ENCODE results near the gene SMPD3. TPM values are rescaled to one million over a fixed set of nuclear protein-coding genes. Genes with fewer than 3 reads are reported as not detected.
A peak's percentile ranks its signal among the peaks of the same experiment; 100 is the strongest.

The SMPD3 gene
- total RNA-seq, 2 donors from 2014 or later, result 0.19 TPM; not detected in 1

- Mint-ChIP-seq H3K27ac (no peak overlapping the region), H3K4me1 (ENCODE audit: low read depth) (peaks cover 23% of the 10 kb centered on the region), H3K36me3 (ENCODE audit: insufficient read depth in 2 of 2) (no peaks in the 10 kb centered on the region), H3K4me3 (no peak overlapping the region), H3K9me3 (no peaks in the 10 kb centered on the region), H3K27me3 (ENCODE audit: low read depth) (peaks cover 8% of the 10 kb centered on the region)
- ATAC-seq (replicated peaks in 1 of 2) (no peak), DNase-seq (no peak)
Measured at GRCh38 chr16:68402748-68403040, 45.6 kb downstream of the SMPD3 start.

GRCh38 chr16:68401871-68402747 lies 46.2 kb downstream of the SMPD3 start:
- Mint-ChIP-seq H3K27me3 (ENCODE audit: low read depth) (peaks cover 8% of the 10 kb centered on the region), H3K4me1 (ENCODE audit: low read depth) (peaks cover 23% of the 10 kb centered on the region), H3K4me3 (no peak overlapping the region), H3K27ac (no peak overlapping the region), H3K9me3 (no peaks in the 10 kb centered on the region), H3K36me3 (ENCODE audit: insufficient read depth in 2 of 2) (no peaks in the 10 kb centered on the region)
- ATAC-seq (replicated peaks in 1 of 2) (peak; percentile 77 to 79), DNase-seq (peak; percentile 41 to 56)

GRCh38 chr16:68400924-68401460 lies 47.3 kb downstream of the SMPD3 start:
- ATAC-seq (replicated peaks in 1 of 2) (peak; percentile 36 to 52), DNase-seq (peak in 1 of 2 donors; percentile 19)
- Mint-ChIP-seq H3K36me3 (ENCODE audit: insufficient read depth in 2 of 2) (no peaks in the 10 kb centered on the region), H3K27ac (no peak overlapping the region), H3K9me3 (no peaks in the 10 kb centered on the region), H3K4me1 (ENCODE audit: low read depth) (peaks cover 28% of the 10 kb centered on the region), H3K27me3 (ENCODE audit: low read depth) (no peaks in the 10 kb centered on the region), H3K4me3 (no peak overlapping the region)

DNA sequence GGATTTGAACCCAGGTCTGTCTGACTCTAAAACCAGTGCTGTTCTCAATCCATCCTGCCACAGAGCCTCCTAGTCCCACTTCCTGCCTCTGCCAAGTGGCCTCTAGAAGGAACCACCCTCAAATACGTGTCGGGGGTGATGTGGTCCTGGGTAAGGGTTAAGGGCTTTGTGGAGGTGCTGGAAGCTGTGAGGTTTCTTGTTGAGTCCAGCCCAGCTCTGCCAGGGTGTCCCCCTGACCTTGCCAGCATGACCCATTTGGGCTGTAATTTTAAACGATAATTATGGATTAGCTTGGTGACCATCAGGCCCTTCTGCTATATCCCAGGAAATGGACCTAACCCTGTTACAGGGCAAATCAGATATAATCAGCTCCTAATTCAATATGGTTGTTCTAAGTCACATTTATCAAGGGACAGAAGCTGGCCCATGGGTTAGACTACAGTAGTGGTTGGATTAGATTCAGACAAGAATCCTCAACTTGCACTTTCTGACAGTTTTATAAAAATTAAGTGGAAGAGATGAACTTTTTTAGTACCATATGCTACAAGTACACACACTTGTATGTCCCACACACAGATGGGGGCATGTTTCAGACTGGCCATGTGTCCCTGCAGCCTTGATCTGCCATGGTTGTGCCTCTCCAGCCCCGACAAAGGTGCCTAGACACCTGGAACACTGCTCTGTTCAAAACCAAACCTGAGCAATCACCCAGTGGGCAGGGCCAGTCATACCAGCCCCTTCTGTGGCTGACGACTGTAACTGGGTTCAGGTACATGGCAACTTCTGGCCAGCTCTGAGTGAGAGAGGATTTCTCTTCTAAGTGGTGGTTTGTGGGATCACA lies 48.0 kb downstream of the SMPD3 start:
- Mint-ChIP-seq H3K4me1 (ENCODE audit: low read depth) (peaks cover 28% of the 10 kb centered on the region), H3K9me3 (no peaks in the 10 kb centered on the region), H3K36me3 (ENCODE audit: insufficient read depth in 2 of 2) (no peaks in the 10 kb centered on the region), H3K4me3 (no peak overlapping the region), H3K27me3 (ENCODE audit: low read depth) (no peaks in the 10 kb centered on the region), H3K27ac (no peak overlapping the region)
- DNase-seq (peak; percentile 63 to 66), ATAC-seq (replicated peaks in 1 of 2) (peak; percentile 91)

DNA sequence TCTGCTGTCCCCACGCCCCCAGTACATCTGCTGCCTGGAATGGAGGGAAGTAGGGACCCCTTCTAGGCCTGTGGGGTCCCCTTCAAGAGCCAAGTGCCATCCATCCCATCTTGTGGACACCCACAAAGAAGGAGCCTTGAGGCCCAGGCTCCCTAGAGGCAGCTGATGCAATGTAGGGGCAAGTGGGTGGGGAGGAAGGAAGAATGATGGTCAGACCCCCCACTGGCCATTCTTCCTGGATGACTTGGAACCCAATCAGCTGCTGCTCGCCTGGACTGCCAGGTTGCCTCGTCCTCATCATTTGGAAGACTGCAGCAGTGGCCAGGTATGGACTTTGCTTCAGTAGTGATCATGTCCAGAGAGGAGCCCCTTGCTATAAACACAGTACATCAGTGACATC lies 48.9 kb downstream of the SMPD3 start:
- no peaks in the 10 kb centered on the region for H3K27me3 Mint-ChIP-seq (ENCODE audit: low read depth)
- DNase-seq (no peak), ATAC-seq (replicated peaks in 1 of 2) (no peak)
- H3K36me3 Mint-ChIP-seq (ENCODE audit: insufficient read depth in 2 of 2), result no peaks in the 10 kb centered on the region
- no peaks in the 10 kb centered on the region for H3K9me3 Mint-ChIP-seq
- no peak overlapping the region for H3K27ac Mint-ChIP-seq
- H3K4me1 Mint-ChIP-seq (ENCODE audit: low read depth), result peaks cover 28% of the 10 kb centered on the region
- H3K4me3 Mint-ChIP-seq, result no peak overlapping the region

DNA sequence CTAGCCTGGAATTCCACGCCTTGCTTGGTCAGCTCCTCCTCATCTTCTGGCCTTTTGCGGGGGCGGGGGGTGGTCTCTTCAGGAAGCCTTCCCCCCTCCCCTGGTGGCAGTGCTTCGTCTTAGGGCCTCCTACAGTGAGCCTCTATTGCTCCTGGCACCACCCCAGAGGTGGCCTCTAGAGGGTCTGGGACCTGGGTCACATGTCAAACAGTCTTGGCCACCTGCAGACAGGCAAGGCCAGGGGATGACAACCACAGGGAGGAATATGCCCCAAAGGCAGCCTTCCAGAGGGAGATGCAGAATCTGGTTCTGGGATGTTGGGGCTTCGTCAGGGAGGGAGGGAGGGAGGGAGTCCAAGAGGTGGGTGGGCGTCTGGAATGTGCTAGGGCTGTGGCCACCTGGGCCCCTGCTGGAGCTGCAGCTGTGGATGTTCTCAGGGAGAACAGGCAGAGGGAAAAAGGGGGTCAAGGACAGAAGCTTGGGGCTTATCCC lies 50.6 kb downstream of the SMPD3 start:
- H3K36me3 Mint-ChIP-seq (ENCODE audit: insufficient read depth in 2 of 2), result no peaks in the 10 kb centered on the region
- DNase-seq, result no peak
- H3K4me1 Mint-ChIP-seq (ENCODE audit: low read depth), result peaks cover 28% of the 10 kb centered on the region
- no peaks in the 10 kb centered on the region for H3K27me3 Mint-ChIP-seq (ENCODE audit: low read depth)
- H3K4me3 Mint-ChIP-seq, result no peak overlapping the region
- no peak for ATAC-seq (replicated peaks in 1 of 2)
- H3K27ac Mint-ChIP-seq, result no peak overlapping the region
- H3K9me3 Mint-ChIP-seq, result no peaks in the 10 kb centered on the region

DNA sequence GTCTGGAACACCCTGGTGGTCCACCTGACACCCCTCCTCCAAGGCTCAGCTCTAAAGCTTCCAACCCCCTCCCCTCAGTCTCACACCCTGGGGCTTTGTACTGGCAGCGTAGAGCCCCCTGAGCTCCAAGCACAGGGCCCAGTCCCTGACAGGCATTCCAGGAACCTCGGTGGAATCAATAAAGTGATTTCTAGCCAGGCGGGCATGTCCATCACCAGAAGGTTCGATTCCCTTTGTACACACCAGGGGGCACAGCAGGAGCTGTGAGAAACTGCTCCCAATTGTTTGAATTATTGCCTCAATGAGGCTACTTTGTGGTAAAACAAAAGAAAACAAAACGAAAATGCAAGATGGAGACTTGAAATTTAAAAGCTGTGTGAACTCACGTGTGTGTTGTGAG lies 51.8 kb downstream of the SMPD3 start:
- Mint-ChIP-seq H3K4me3 (no peak overlapping the region), H3K9me3 (no peaks in the 10 kb centered on the region), H3K36me3 (ENCODE audit: insufficient read depth in 2 of 2) (no peaks in the 10 kb centered on the region), H3K27ac (no peak overlapping the region), H3K4me1 (ENCODE audit: low read depth) (peaks cover 17% of the 10 kb centered on the region), H3K27me3 (ENCODE audit: low read depth) (no peaks in the 10 kb centered on the region)
- DNase-seq, result peak; percentile 41 to 51
- no peak for ATAC-seq (replicated peaks in 1 of 2)

GRCh38 chr16:68395815-68396214 lies 52.5 kb downstream of the SMPD3 start:
- Mint-ChIP-seq H3K4me3 (no peak overlapping the region), H3K27ac (no peak overlapping the region), H3K36me3 (ENCODE audit: insufficient read depth in 2 of 2) (no peaks in the 10 kb centered on the region), H3K4me1 (ENCODE audit: low read depth) (peaks cover 10% of the 10 kb centered on the region), H3K27me3 (ENCODE audit: low read depth) (peaks cover 5% of the 10 kb centered on the region), H3K9me3 (no peaks in the 10 kb centered on the region)
- ATAC-seq (replicated peaks in 1 of 2) (no peak), DNase-seq (no peak)

DNA sequence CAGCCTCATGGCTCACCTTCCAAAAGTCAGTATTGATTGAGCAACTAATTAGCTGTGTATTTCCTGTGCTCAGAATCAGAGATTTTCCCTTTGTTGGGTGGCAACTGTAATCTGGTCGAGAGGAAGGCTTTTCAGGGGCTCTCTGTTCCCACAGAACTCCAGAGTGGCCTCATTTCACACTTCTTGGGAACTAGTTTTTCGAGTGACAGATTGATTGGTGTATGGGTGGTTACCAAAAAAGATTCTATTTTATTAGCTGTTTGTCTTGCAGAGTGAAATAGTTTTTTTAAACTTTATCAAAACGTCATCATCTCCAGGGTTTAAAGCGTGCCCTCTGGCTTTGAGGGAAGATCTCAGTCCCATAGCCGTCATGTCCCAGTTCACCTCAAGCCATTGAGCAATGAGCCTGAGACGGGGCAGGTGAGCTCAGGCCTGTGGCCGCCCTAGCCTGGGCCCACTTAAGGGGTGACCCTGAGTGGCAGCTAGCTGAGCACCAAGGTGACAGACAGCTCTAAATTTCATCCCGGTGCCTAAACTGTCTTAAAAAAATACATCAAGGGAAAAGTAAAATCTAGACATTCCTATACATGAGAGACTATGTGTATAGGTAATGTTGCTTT lies 53.0 kb downstream of the SMPD3 start:
- H3K27ac Mint-ChIP-seq, result no peak overlapping the region
- H3K4me3 Mint-ChIP-seq, result no peak overlapping the region
- DNase-seq (no peak), ATAC-seq (replicated peaks in 1 of 2) (no peak)
- peaks cover 5% of the 10 kb centered on the region for H3K27me3 Mint-ChIP-seq (ENCODE audit: low read depth)
- H3K9me3 Mint-ChIP-seq, result no peaks in the 10 kb centered on the region
- no peaks in the 10 kb centered on the region for H3K36me3 Mint-ChIP-seq (ENCODE audit: insufficient read depth in 2 of 2)
- H3K4me1 Mint-ChIP-seq (ENCODE audit: low read depth), result peaks cover 5% of the 10 kb centered on the region

DNA sequence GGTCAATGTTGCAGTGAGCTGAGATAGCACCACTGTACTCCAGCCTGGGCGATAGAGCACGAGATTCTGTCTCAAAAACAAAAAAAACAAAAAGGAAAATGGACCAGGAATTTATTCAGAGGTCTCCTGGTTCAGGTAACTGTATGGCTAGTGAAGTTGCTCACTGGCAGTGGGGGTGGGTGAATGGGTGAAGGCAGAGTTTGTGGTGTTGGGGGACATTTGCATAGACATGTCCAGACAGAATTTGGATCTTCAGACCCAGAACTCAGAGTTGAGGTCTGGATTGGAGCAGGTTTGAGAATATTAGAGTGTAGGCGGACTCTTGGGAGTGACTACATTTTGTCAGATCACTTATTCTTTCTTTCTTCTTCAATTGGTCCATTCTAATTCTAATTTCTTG lies 55.0 kb downstream of the SMPD3 start:
- Mint-ChIP-seq H3K4me1 (ENCODE audit: low read depth) (peaks cover 4% of the 10 kb centered on the region), H3K4me3 (no peak overlapping the region), H3K36me3 (ENCODE audit: insufficient read depth in 2 of 2) (no peaks in the 10 kb centered on the region), H3K9me3 (no peaks in the 10 kb centered on the region), H3K27ac (no peak overlapping the region), H3K27me3 (ENCODE audit: low read depth) (peaks cover 5% of the 10 kb centered on the region)
- DNase-seq, result no peak
- no peak for ATAC-seq (replicated peaks in 1 of 2)

DNA sequence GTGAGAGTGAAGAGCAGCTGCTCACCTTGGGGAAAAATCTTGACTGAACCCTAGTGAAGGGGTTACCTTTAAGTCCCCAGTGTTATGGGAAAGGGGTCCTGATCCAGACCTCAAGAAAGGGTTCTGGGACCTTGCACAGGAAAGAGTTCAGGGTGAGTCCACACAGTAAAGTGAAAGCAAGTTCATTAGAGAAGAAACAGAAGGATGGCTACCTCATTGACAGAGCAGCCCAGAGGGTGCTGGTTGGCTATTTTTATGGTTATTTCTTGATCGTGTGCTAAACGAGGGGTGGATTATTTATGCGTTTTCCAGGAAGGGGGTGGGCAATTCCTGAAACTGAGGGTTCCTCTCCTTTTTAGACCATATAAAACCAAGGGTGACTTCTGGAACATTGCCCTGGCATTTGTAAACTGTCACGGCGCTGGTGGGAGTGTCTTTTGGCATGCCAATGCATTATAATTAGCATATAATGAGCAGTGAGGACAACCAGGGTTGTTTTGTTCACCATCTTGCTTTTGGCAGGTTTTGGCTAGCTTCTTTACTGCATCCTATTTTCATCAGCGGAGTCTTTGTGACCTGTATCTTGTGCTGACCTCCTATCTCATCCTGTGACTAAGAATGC lies 58.4 kb downstream of the SMPD3 start:
- no peaks in the 10 kb centered on the region for H3K9me3 Mint-ChIP-seq
- ATAC-seq (replicated peaks in 1 of 2) (no peak), DNase-seq (no peak)
- no peak overlapping the region for H3K27ac Mint-ChIP-seq
- H3K36me3 Mint-ChIP-seq (ENCODE audit: insufficient read depth in 2 of 2), result no peaks in the 10 kb centered on the region
- no peak overlapping the region for H3K4me3 Mint-ChIP-seq
- peaks cover 11% of the 10 kb centered on the region for H3K27me3 Mint-ChIP-seq (ENCODE audit: low read depth)
- H3K4me1 Mint-ChIP-seq (ENCODE audit: low read depth), result no peaks in the 10 kb centered on the region

DNA sequence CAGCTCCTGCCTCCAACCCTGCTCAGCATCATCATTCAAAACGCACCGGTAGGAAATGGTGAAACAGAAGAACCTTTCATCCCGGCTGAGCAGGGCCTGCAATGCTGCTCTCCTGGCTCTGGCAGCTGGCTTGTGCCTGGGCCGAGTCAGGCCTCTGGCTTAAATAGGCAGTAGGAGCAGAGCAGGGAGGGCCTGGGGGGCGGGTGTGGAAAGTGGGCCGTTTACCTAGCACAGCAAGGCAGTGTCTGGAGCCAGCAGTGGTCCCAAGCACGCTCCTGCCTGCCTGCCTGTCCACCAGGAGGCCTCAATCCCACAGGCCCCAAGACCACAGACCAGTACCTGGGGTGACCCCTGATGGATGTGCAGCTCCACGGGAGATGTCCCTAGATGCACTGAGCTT lies 59.3 kb downstream of the SMPD3 start:
- Mint-ChIP-seq H3K4me3 (no peak overlapping the region), H3K27ac (no peak overlapping the region), H3K4me1 (ENCODE audit: low read depth) (no peaks in the 10 kb centered on the region), H3K27me3 (ENCODE audit: low read depth) (peaks cover 11% of the 10 kb centered on the region), H3K9me3 (no peaks in the 10 kb centered on the region), H3K36me3 (ENCODE audit: insufficient read depth in 2 of 2) (no peaks in the 10 kb centered on the region)
- no peak for ATAC-seq (replicated peaks in 1 of 2)
- DNase-seq, result no peak

Measured in activated T-cell treated with anti-CD3 and anti-CD28 coated beads, Interleukin-2, amount 50 U/mL, for 72 hours (primary cell).